Glomerular visceral epithelial cell (primary cell): ENCODE measurements around the gene UCKL1.
"Not testable (repeated sequence)": the region's sequence is repeated elsewhere in the genome, so short reads cannot be mapped to it uniquely, and the experiment has no call there.

Experiments used
- DNase-seq: peaks from one replicate; pipeline ENCODE4 v3.0.0-alpha.2; 2016; ENCODE audit errors: extremely low spot score

Gene UCKL1

DNA sequence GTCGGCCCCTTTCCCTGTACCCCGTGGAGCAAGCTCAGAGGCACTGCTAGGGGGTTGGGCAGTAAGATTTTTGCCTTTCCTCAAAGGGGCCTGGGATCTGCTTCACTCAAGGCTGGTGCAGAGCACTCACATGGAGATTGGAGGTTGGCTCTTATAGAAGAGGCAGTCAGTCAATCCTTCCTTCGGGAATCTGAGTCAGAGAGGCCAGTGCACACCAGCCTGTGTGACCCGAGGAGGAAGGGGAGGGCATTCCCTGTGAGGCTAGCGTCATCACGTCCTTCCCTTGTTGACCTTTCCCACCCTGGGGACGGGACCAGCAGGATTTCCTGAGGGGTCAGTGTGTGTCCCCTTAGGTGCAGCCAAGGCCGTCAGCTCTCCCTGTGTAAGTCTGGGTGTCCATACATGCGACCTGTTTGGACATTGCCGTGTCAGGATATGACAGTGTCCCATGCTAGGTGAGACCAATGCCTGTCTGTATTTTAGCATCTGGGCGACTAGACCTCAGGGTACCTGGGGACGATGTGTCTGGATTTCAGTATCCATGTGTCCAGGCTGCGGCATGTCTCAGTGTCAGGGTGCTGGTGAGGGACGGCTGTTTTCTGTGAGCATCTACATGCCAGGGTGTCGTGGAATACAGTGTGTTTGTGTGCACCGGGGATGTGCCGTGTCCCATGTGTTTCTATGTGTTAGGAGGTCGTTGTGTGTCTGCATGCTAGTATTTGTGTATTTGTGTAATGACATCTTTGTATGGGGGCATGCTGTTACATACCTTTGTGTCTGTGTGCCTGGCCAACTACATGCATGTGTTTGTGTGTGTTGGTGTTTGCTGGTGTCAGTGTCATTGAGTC is 16.3 kb upstream of the UCKL1 start:
- no peak for DNase-seq

DNA sequence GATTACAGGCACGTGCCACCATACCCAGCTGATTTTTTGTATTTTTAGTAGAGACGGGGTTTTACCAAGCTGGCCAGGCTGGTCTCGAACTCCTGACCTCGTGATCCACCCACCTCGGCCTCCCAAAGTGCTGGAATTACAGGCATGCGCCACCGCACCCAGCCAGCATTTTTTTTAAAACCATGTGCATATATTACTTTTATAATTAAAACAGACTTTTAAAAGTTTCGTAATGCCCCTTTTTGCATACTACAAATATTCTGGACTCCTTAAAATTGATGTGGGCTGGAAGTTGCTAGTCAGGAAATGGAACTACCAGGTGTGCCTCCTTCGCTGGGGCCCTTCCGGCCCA is 15.7 kb upstream of the UCKL1 start:
- not testable (repeated sequence) for DNase-seq

DNA sequence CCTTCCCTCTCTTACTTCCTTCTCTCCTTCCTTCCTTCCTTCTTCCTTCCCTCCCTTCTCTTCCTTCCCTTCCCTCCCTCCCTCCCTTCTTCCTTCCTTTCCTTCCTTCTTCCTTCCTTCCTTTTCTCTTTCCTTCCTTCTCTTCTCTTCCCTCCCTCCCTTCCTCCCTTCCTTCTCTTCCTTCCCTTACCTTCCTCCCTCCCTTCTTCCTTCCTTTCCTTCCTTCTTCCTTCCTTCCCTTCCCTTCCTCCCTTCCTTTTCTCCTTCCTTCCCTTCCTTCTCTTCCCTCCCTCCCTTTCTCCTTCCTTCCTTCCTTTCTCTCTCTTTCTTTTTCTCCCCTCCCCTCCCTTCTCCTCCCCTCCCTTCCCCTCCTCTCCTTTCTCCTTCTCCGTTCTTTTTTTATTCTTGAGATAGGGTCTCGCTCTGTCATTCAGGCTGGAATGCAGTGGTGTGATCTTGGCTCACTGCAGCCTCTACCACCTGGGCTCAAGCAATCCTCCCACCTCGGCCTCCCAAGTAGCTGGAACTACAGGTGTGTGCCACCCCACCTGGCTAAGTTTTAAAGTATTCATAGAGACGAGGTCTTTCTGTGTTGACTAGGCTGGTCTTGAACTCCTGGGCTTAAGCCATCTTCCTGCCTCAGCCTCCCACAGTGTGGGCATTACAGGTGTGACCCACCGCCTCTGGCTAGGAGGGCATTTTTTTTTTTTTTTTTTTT is 14.7 kb upstream of the UCKL1 start:
- DNase-seq, result no peak

DNA sequence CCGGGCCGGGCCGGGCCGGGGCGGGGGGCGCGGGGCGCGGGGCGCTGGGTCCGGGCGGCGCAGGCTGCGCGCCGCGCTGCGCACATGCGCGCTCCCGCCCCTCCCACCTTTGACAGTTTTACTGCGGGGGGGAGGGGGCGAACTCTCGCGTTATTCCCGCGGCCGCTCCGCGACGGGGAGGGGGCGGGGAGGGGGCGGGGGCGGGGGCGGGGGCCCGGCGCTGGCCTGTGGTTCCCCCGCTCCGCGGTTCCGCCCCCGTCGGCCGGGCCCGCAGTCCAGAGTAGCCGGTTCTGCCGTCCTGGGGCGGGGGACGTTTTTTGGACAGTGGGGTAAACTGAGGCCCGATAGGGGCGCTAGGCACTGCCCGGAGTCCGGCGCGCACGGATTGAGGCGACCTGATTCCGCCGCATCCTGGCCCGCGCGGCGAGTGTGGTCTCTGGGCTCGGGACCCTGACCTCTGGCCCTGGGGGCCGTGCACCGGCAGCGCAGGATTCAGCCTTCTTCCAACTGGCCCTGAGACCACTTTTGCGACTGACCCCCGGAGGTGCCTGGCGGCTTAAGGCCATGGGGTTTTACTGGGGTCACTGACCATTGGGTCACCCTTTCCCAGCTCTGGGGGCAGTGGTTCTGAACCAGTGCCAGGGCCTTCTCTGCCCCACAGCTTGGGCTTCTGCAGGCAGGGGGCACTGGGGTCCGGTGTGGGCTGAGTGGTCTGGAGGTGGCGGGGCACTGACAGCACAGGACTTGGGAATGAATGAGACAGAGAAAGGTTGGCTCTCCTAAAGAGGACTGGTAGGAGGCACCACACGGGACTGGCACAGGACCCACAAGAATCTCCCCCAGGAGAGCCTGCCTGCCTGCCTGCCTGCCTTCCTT is 13.9 kb upstream of the UCKL1 start, which contains the start of gene ZNF512B:
TSS of gene ZNF512B (minus strand) at position 93 of the 876 bp plus-strand sequence. CDS start 1,980 bp downstream, outside the sequence.
- peak; percentile 75 for DNase-seq

DNA sequence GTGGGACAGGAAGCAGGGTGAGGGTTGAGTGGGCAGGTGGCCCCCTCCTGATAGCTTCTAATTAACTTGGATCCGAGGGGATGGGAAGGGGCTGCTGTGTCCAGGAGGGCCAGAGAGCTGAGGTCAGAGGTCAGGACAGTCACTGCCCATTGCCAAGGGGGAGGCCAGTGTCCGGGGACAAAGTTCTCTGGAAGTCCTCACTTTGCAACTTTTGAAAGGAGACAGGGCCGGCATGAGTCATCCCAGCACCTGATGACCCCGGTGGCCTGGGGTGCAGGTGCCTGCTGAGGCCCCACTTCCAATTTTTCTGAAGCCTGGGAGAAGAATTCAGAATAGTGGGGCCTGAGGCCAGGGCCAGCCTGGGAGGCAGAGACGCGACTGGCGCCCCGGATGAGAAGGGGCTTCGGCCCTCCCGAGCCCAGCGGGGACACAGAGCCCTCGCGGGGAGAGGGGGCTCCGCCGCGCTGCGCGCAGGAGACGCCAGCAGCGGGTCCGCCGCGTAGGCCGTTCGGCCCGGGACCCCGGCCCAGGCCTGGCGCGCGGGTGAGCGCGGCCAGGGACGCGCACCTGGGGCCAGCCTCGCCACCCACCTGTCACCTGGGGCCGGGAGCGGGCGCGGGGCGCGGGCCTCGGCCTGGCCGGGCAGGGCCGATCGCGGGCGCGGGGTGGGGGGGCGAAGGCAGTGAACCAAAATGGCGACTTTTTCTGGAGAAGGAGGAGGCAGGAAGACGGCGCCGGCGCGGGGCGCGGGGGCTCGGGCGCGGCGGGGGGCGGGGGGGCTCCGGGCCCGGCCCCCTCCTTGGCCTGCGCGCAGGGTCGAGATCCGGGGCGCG is 12.9 kb upstream of the UCKL1 start:
- DNase-seq, result no peak

DNA sequence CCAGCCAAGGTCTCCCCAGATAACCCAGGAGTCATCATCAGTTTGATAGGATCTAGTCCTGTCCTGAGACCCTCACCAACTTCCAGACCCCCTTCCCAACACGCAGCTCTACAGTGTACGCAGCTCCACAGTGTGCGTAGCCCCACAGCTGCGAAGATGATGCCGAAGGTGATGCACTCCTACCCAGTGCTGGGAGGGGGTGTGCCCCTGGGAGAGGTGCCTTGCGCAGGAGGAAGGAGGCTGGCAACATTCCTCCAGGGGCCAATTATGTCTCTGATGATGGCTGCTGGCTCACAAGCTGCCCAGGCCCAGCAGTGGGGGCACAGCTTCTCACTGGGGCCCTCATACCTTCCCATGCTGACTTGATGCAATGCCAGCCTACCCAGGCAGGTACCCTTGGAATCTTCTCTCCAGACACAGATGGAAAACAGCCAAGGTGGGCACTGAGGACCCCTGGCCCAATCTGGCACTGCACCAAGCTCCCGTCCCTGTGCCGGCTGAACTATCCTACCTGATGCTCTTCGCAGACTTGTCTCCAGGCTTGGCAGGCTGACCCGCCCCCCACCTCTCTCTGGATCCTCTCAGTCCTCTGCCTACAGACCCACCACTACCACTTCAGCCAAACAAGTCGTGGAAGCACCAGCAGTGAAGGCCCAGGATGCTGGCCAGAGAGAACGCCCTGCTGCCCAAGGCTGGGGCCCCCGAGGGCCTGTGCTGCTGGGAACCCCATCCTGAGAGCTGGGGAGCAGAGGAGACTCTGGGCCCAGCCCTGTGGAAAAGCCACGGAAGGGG is 12.1 kb upstream of the UCKL1 start:
- no peak for DNase-seq

DNA sequence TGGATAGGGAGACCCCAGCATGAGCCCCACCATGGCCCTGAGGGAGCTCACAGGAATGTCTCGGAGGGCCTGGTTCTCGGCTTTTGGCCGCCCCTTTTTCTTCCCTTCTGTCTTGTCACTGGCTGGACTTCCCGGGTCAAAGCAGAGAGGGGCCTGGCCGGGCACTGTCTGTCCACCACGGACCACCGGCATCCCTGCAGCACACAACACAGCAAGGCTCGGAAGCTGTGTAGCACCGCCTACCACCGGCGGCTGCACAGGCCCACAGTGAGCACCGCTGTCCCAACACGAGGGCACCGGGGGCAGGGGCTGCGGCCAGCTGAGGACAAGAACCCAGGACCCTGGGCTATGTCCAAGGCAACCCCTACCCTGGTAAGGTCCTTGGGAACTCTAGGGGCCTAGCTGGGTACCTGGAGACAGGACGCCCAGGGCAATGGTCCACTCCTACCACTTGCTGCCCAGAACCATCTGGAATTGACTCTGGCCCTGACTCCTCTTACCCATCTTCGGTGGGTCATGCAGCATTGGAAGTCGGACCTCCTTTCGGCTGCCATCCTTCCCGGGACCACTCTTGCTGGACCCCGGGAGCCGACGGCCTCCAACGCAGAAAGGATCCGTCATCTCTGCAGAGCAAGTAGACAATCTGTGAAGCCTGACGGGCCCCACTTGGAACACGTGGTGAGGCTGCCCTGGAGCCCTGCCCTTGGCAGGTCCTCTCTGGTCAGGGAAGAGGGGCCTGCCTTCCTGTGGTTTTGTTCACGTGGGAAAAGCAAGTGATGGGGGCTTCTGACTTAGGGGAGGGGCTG is 11.3 kb upstream of the UCKL1 start:
- no peak for DNase-seq

DNA sequence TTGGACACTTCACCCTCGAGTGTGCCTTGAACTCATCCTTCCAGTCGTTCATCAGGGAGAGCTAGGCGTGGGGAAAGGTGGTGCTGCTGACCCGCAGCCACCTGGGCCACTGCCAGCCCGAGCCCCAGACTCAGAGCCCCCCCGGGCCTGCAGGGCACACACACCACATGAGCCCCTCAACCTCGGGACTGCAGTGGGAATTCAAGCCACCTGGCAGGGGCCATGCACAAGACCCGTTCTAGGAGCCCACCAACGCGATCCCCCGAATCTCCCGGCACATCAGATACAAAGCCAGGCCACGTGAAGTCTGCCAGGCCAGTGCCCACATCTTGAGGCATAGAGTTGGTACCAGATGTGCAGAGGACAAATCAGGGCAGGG is 10.7 kb upstream of the UCKL1 start:
- DNase-seq, result no peak

DNA sequence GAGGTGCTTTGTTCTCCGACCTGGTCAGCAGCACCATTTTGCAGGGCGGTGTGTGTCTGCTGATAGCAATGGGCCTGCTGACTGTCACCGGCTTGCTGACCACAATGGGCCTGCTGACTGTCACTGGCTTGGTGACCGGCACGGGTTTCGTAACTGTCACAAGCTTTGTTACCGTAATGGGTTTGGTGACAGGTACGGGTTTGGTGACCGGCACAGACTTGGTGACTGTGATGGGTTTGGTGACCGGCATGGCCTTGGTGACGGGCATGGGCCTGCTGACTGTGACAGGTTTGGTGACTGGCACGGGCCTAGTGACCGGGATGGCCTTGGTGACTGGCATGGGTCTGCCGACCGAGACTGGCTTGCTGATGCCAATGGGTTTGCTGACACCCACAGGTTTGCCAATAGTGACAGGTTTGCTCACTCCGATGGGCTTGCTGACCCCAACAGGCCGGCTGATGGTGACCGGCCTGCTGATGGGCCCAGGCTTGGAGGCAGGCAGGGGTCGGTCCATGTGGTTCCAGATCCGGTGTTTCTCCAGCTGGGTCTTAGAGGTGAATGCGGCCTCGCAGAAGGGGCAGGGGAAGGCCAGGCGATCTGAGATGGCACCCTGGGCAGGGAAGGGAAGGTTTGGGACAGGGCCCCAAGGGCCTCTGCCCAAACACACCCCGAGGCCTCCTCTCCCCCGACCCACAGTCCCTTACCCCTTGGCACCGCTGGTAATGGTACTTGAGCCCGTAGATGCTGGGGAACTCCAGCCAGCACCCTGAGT is 10.1 kb upstream of the UCKL1 start:
- no peak for DNase-seq

DNA sequence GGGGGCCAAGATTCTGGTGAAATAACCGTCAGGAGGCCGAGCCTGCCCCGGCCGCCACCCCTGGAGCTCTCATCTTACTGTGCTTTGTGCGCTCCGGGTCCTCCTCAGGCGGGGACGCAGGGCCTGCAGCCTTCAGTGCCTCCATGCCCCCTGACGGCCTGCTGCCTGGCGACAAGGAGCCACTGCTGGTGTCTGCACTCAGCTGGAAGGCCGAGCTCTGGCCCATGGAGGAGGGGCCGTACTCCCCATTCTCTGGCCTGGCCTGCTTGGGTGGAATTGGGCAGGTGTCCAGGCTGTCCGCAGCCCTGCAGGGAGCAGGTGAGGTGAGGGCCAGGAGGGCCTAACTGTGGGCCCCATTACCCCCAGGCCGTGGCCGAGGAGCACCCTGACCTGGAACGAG is 8.2 kb upstream of the UCKL1 start:
- no peak for DNase-seq

DNA sequence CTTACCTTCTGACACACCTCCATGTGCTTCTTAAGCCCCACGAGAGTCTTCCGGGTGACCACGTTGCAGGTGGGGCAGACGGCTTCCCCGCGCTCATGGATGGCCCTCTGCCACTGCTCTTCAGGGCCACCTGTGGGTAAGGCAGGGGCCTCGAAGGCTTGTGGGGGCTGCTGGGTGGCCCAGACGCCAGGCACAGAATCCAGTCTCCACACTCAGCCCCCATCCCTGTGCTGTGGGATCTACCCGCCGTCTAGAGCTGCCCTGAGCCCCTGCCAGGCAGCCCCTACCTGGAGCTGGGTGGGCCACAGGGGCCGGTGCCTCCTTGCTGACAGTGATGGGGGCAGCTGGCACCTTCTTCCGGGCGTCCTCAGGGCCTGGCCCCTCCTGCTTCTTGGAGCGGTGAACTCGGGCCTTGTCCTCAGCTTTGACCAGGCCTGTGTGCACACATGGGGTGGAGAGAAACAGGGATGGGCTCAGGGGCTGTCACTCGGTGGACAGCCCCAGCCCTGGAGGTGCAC is 7.6 kb upstream of the UCKL1 start:
- DNase-seq, result no peak

DNA sequence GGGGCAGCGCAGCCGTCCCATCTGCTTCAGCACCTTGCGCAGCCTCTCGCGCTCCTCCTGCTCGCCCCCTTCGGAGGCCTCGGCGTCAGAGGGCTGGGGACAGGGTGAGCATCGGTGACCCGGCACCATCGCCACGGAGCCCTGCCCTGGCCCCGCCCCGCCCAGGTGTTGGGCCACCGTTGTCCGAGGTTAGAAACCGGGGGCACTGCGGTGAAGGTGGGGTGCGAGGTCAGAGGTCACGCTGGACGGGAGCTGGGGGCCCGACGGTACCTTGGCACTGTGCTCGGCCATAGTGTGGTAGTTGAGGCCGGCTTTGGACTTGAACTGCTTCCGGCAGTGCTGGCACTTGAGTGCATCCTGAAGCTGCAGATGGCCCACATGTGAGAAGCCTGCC is 7.1 kb upstream of the UCKL1 start:
- DNase-seq, result no peak

DNA sequence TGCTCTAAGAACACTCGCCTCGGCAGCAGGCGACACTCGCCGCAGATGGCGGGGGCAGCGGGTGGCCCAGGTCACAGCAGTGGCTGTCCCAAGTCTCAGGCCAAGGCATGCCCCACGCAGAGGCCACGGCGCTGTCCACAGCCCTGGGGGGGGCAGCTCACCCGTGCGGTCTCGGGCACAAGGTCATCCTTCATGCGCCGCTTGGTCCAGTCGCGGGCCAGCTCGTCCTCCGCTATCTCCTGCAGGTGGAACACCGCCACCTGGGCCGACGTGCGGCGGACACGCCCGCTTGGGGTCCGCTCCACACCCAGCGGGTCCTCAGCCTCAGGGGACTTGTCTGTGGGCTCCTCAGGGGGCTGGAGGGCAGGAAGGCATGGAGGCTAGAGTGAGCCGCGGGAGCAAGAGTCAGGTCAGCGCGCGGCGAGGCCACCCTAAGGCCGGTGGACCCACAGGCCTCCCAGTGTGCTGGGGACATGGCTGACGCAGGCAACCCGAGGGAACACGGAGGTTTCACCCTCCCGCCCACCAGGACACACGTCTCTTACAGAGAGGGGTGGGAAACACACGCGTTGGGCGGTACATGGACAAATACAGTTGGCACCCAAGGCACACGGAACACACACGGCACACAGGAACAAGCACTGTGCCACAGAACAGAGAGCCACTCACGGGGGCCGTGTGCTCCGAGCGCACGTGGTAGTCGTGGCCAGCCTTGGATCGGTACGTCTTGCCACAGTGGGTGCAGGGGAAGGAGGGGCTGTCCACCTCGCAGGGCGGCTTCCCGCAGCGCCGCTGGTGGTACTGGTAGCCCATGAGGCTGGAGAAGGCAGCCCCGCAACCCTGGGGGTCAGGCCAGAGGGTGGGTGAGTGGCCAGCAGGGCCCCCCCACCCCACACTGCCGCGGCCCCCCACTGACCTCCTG is 6.5 kb upstream of the UCKL1 start:
- no peak for DNase-seq

DNA sequence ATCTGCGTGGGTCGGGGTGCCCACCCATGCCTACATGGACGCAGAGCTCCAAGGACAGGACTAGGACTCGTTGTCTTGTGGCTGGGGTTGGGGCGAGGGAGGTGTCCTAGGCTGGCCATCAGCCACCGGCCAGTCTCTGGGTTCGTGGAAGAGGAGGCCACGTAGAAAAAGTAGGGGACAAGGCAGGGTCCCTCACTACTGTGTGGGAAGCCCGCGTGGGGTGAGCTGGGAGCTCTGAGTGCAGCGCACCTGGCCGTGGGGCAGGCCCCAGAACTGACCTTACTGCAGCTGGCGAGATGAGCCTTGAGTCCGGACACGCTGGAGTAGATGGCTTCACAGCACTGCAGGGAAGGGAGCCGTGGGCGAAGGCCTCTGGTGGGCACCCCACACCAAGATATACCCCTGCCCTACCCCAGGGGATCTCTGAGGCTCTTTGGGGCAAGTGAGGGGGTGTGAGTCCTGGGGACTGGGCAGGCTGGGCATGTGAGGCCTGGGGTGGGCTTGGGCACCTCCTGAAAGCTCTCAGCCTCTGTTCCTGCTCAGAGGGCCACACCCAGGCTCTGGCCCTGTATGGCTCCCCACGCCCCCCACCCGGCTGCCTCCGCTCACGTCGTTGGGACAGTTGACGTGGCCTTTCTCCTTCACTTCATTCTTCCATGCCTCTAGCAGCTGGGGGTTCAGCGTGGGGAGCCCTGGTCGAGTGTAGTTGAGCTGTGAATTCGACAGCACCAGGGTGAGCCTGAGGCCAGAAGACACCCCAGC is 5.6 kb upstream of the UCKL1 start:
- DNase-seq, result no peak

DNA sequence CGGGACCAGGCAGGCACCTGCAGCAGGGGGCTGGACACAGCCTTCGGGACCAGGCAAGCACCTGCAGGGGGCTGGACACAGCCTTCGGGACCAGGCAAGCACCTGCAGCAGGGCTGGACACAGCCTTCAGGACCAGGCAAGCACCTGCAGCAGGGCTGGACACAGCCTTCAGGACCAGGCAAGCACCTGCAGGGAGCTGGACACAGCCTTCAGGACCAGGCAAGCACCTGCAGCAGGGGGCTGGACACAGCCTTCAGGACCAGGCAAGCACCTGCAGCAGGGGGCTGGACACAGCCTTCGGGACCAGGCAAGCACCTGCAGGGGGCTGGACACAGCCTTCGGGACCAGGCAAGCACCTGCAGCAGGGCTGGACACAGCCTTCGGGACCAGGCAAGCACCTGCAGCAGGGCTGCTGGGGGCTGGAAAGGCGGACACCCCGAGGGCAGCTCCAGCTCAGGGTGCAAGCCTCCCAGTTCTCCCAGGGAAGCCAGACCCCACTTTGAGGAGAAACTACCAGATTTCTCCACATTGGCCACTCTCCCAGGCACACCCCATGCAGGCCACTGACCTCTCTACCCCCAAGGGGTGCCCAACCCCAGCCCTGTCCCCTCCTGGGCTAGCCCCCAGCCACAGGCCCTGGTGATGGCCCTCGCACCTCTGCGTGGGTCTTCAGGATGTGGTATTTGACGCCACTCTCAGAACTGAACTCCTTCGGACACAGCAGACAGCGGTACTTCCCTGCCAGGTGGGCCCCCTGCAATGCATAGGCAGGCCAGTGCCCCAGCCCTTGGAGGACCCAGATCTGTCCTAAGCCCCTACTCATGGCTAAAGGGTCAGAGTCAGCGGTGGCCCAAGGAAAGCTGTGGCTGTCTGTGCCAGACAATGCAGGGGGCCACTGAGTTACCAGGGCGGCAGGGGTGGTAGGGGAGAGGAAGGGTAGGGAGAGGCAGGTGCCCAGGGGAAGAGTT is 4.7 kb upstream of the UCKL1 start:
- not testable (repeated sequence) for DNase-seq

DNA sequence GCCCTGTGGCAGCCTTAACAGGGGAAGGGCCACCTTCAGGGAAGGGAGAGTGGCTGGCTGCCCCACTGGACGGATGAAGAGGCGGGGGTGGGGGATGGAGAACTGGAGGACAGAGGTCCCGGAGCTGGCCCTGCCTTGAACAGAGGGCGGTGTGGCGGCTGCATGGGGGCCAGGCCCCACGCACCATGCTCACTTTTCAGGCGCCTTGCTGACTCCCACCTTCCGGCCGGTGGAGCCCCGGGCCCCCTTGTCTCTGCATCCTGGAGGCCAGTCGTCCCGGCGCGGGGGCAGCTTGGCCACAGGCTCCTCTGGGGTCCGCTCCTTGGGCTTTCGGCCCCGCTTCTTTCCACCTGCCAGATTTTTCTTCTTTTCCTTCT is 3.5 kb upstream of the UCKL1 start:
- no peak for DNase-seq
